Astrocyte (in vitro differentiated cells and primary cell): ENCODE measurements around the gene NUBP2. TPM values are rescaled to one million over a fixed set of nuclear protein-coding genes. Genes with fewer than 3 reads are reported as not detected.

Experiments used
- DNase-seq: peaks from one replicate; pipeline ENCODE4 v3.0.0-alpha.2; 2010; ENCODE audit warnings: low read depth
- FAIRE-seq: peaks from 2 replicates; lab custom pipeline; 2011; peaks lifted over from hg19 to GRCh38; lab: Jason Lieb, UNC
- H2AFZ ChIP-seq: 2 replicates; pipeline ENCODE4 v1.6.0; 2012; ENCODE audit warnings: low read depth, low read length, inconsistent platforms
- H3K27ac ChIP-seq: 2 replicates; pipeline ENCODE4 v1.5.1; 2011; ENCODE audit warnings: low read depth, low read length, inconsistent platforms
- H3K27me3 ChIP-seq: 2 replicates; pipeline ENCODE4 v1.6.0; 2011; ENCODE audit warnings: low read length, inconsistent platforms; ENCODE audit not compliant: insufficient read depth
- H3K36me3 ChIP-seq: 2 replicates; pipeline ENCODE4 v1.5.1; 2011; ENCODE audit warnings: low read length, inconsistent platforms; ENCODE audit not compliant: insufficient read depth
- H3K4me1 ChIP-seq: 2 replicates; pipeline ENCODE4 v1.5.1; 2011; ENCODE audit warnings: low read length, inconsistent platforms; ENCODE audit not compliant: insufficient read depth
- H3K4me2 ChIP-seq: 2 replicates; pipeline ENCODE4 v1.6.0; 2012; ENCODE audit warnings: low read length, inconsistent platforms
- H3K4me3 ChIP-seq: 2 replicates; pipeline ENCODE4 v1.5.1; 2011; ENCODE audit warnings: low read depth, mild to moderate bottlenecking, low read length, inconsistent platforms; ENCODE audit not compliant: insufficient read depth
- H3K79me2 ChIP-seq: 2 replicates; pipeline ENCODE4 v1.6.0; 2012; ENCODE audit warnings: mild to moderate bottlenecking, low read length, inconsistent platforms; ENCODE audit not compliant: insufficient read depth
- H3K9ac ChIP-seq: 2 replicates; pipeline ENCODE4 v1.6.0; 2012; ENCODE audit warnings: mild to moderate bottlenecking, low read length, inconsistent platforms
- H3K9me3 ChIP-seq: 2 replicates; pipeline ENCODE4 v1.5.1; 2012; ENCODE audit warnings: low read depth, mild to moderate bottlenecking, low read length, inconsistent platforms; ENCODE audit not compliant: insufficient read depth
- H4K20me1 ChIP-seq: 2 replicates; pipeline ENCODE4 v1.6.0; 2012; ENCODE audit warnings: low read length, inconsistent platforms; ENCODE audit not compliant: insufficient read depth
- H3K27ac Mint-ChIP-seq: one replicate; pipeline ENCODE4 v1.8.0; 2021; ENCODE audit warnings: mild to moderate bottlenecking, mixed read lengths; ENCODE audit not compliant: unreplicated experiment
- H3K27me3 Mint-ChIP-seq: one replicate; pipeline ENCODE4 v1.8.0; 2021; ENCODE audit warnings: low read depth, mixed read lengths; ENCODE audit not compliant: unreplicated experiment
- H3K36me3 Mint-ChIP-seq: one replicate; pipeline ENCODE4 v1.8.0; 2021; ENCODE audit warnings: low read depth, mixed read lengths; ENCODE audit not compliant: unreplicated experiment
- H3K4me1 Mint-ChIP-seq: one replicate; pipeline ENCODE4 v1.8.0; 2021; ENCODE audit warnings: low read depth, mixed read lengths; ENCODE audit not compliant: unreplicated experiment
- H3K4me3 Mint-ChIP-seq: one replicate; pipeline ENCODE4 v1.8.0; 2021; ENCODE audit warnings: mild to moderate bottlenecking, moderate library complexity, mixed read lengths; ENCODE audit not compliant: unreplicated experiment
- H3K9me3 Mint-ChIP-seq: one replicate; pipeline ENCODE4 v1.8.0; 2021; ENCODE audit warnings: mild to moderate bottlenecking, mixed read lengths; ENCODE audit not compliant: unreplicated experiment
- EZH2 ChIP-seq: IDR thresholded peaks from 2 replicates; pipeline ENCODE4 v1.6.1; 2012; ENCODE audit warnings: mild to moderate bottlenecking, low read length, inconsistent platforms; ENCODE audit not compliant: insufficient read depth
- total RNA-seq: library from RNA; stranded (reverse); gene quantifications from 2 replicates; pipeline ENCODE4 v1.2.1, GENCODE V29; 2021
- TF ChIP-seq, protein P1 (sequence below): IDR thresholded peaks from 2 replicates; pipeline ENCODE4 v1.5.1; 2011; ENCODE audit warnings: low read depth, mild to moderate bottlenecking, inconsistent platforms, low read length, moderate library complexity; ENCODE audit not compliant: insufficient read depth

Gene NUBP2
- total RNA-seq, 1 donor from 2014 or later = 41.4 TPM

DNA sequence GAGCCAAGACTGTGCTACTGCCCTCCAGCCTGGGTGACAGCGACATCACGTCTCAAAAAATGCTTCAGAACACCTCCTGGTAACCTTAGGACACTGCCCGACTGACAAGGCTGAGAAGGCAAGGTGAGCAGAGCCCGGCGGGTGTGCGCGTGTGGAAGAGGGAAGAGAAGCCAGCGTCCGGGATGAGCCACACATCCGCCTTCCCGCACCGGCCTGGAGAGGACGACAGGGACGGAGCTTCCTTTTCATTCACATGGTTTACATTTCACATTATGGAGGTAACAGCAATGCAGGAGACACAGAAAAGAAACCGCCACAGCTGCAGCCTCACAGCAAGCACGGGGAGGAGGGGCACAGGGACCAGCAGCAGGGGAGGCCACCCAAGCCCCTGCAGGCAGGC lies 27.3 kb downstream of the NUBP2 start:
- H4K20me1 ChIP-seq = peaks cover 3% of the 10 kb centered on the region
- no peaks in the 10 kb centered on the region for H3K36me3 ChIP-seq
- Mint-ChIP-seq H3K4me3 (no peak overlapping the region), H3K27ac (no peak overlapping the region), H3K4me1 (no peaks in the 10 kb centered on the region), H3K27me3 (no peaks in the 10 kb centered on the region), H3K9me3 (peaks cover 6% of the 10 kb centered on the region), H3K36me3 (peaks cover 25% of the 10 kb centered on the region)
- no peak for DNase-seq
- H3K9ac ChIP-seq = no peak overlapping the region
- H3K9me3 ChIP-seq = no peaks in the 10 kb centered on the region
- peaks cover 3% of the 10 kb centered on the region for H3K4me1 ChIP-seq
- H3K79me2 ChIP-seq = no peaks in the 10 kb centered on the region
- no peak overlapping the region for H3K4me3 ChIP-seq
- no peak for TF ChIP-seq EZH2
- TF ChIP-seq, protein P1, sequence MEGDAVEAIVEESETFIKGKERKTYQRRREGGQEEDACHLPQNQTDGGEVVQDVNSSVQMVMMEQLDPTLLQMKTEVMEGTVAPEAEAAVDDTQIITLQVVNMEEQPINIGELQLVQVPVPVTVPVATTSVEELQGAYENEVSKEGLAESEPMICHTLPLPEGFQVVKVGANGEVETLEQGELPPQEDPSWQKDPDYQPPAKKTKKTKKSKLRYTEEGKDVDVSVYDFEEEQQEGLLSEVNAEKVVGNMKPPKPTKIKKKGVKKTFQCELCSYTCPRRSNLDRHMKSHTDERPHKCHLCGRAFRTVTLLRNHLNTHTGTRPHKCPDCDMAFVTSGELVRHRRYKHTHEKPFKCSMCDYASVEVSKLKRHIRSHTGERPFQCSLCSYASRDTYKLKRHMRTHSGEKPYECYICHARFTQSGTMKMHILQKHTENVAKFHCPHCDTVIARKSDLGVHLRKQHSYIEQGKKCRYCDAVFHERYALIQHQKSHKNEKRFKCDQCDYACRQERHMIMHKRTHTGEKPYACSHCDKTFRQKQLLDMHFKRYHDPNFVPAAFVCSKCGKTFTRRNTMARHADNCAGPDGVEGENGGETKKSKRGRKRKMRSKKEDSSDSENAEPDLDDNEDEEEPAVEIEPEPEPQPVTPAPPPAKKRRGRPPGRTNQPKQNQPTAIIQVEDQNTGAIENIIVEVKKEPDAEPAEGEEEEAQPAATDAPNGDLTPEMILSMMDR = no peak
- H3K27me3 ChIP-seq = no peaks in the 10 kb centered on the region
- no peak overlapping the region for H2AFZ ChIP-seq
- H3K4me2 ChIP-seq = no peak overlapping the region
- H3K27ac ChIP-seq = no peak overlapping the region
- FAIRE-seq = no peak

DNA sequence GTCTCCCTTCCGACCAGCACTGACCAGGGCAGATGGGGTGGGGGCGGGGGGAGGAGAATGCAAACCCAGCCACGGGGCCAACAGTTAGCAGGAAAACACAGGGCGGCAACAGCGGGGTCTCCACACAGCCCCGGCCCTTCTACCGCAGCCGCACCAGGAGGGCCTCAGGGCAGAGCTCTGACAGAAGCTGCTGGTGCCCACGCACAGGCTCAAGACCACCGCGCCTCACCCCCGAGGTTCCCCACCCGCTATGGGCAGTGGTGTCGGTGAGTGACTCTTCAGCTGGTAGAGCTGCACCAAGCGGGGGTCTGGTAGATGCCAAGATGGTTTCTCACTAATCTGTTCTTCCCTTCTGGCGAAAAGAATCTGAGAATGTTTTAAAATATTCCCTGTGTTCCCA lies 27.8 kb downstream of the NUBP2 start:
- Histone ChIP-seq H4K20me1 (peaks cover 3% of the 10 kb centered on the region), H2AFZ (no peak overlapping the region), H3K9ac (no peak overlapping the region), H3K4me3 (no peak overlapping the region), H3K27ac (no peak overlapping the region), H3K4me1 (peaks cover 3% of the 10 kb centered on the region), H3K4me2 (no peak overlapping the region), H3K27me3 (no peaks in the 10 kb centered on the region), H3K79me2 (no peaks in the 10 kb centered on the region), H3K9me3 (no peaks in the 10 kb centered on the region), H3K36me3 (no peaks in the 10 kb centered on the region)
- no peaks in the 10 kb centered on the region for H3K4me1 Mint-ChIP-seq
- no peak overlapping the region for H3K4me3 Mint-ChIP-seq
- H3K27me3 Mint-ChIP-seq = no peaks in the 10 kb centered on the region
- TF ChIP-seq EZH2 = no peak
- TF ChIP-seq, protein P1 = no peak
- FAIRE-seq = no peak
- DNase-seq = no peak
- H3K27ac Mint-ChIP-seq = no peak overlapping the region
- H3K9me3 Mint-ChIP-seq = peaks cover 6% of the 10 kb centered on the region
- H3K36me3 Mint-ChIP-seq = peaks cover 27% of the 10 kb centered on the region

DNA sequence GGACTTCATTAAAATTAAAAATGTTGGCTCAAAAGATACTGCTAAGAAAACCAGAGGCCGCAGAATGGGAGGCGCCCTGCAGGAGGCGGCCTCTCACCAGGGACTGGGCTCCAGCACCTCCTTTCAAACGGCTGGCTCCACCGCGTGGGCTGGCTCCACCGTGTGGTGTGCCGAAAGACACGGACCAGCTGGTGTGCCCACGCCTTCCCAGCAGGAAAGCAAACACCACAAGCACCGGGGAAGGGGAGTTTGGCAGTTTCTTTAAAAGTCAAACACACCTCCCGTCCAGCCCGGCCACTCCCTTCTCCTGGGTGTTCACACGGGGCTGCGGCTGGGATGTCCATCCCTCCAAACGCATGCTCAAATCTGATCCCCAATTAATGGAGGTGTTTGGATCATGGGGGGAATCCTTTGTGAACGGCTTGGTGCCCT lies 30.0 kb downstream of the NUBP2 start:
- Histone ChIP-seq H2AFZ (no peak overlapping the region), H3K27me3 (no peaks in the 10 kb centered on the region), H3K9ac (no peak overlapping the region), H3K4me3 (no peak overlapping the region), H3K27ac (no peak overlapping the region), H3K36me3 (no peaks in the 10 kb centered on the region), H3K79me2 (no peaks in the 10 kb centered on the region), H3K4me1 (peaks cover 3% of the 10 kb centered on the region), H3K4me2 (peak overlapping the region; percentile 25), H4K20me1 (peaks cover 3% of the 10 kb centered on the region), H3K9me3 (no peaks in the 10 kb centered on the region)
- DNase-seq (peak; percentile 57), FAIRE-seq (no peak)
- Mint-ChIP-seq H3K4me3 (no peak overlapping the region), H3K9me3 (no peaks in the 10 kb centered on the region), H3K36me3 (peaks cover 17% of the 10 kb centered on the region), H3K4me1 (no peaks in the 10 kb centered on the region), H3K27ac (peak overlapping the region; percentile 22), H3K27me3 (no peaks in the 10 kb centered on the region)
- TF ChIP-seq, protein P1 = peak; percentile 35
- TF ChIP-seq EZH2 = no peak
